NCI-H1436 treated with DMSO at 0.1 percent for 48 hours (cell line): ENCODE data around the gene KRTAP4-11.
"Not testable (repeated sequence)": the region's sequence is repeated elsewhere in the genome, so short reads cannot be mapped to it uniquely, and the experiment has no call there.

ENCODE experiments used
- DNase-seq: peaks from one replicate; lab custom pipeline; 2025; lab: John Stamatoyannopoulos, UW

The KRTAP4-11 gene

GRCh38 chr17:41123991-41124371, 5.8 kb upstream of the KRTAP4-11 start, which contains the start of gene KRTAP4-12:
TSS of gene KRTAP4-12 (minus strand) at chr17:41124182. CDS start at chr17:41124122, 60 bp downstream.
- DNase-seq, result not testable (repeated sequence)

- DNase-seq, result not testable (repeated sequence)
Measured at GRCh38 chr17:41123292-41123990, 5.3 kb upstream of the KRTAP4-11 start.

GRCh38 chr17:41121742-41122141, 3.6 kb upstream of the KRTAP4-11 start:
- DNase-seq, result no peak

- not testable (repeated sequence) for DNase-seq
Measured at GRCh38 chr17:41119696-41120690, 1.8 kb upstream of the KRTAP4-11 start.

- DNase-seq, result no peak
Measured at GRCh38 chr17:41118721-41119120, 548 bp upstream of the KRTAP4-11 start.

- DNase-seq, result no peak
Measured at GRCh38 chr17:41116297-41116696, 1.9 kb downstream of the KRTAP4-11 start.

- DNase-seq, result no peak
Measured at GRCh38 chr17:41111151-41111885, 6.9 kb downstream of the KRTAP4-11 start.

GRCh38 chr17:41108728-41109386, 9.3 kb downstream of the KRTAP4-11 start:
- DNase-seq, result not testable (repeated sequence)

GRCh38 chr17:41107941-41108450, 10.2 kb downstream of the KRTAP4-11 start:
- DNase-seq, result no peak

GRCh38 chr17:41105347-41105746, 12.8 kb downstream of the KRTAP4-11 start, which contains the start of gene KRTAP4-9:
TSS of gene KRTAP4-9 (plus strand) at chr17:41105389. CDS start at chr17:41105389, 0 bp downstream.
- not testable (repeated sequence) for DNase-seq

- not testable (repeated sequence) for DNase-seq
Measured at GRCh38 chr17:41104386-41105038, 13.7 kb downstream of the KRTAP4-11 start.

- DNase-seq, result no peak
Measured at GRCh38 chr17:41103896-41104295, 14.3 kb downstream of the KRTAP4-11 start.

- DNase-seq, result no peak
Measured at GRCh38 chr17:41101586-41102259, 16.4 kb downstream of the KRTAP4-11 start, which contains the start of gene KRTAP4-16. TSS of gene KRTAP4-16 (minus strand) at chr17:41102209. CDS start at chr17:41102209, 0 bp downstream.

- DNase-seq, result not testable (repeated sequence)
Measured at GRCh38 chr17:41099682-41100480, 18.3 kb downstream of the KRTAP4-11 start.

- no peak for DNase-seq
Measured at GRCh38 chr17:41098481-41098880, 19.7 kb downstream of the KRTAP4-11 start.

- DNase-seq, result no peak
Measured at GRCh38 chr17:41098042-41098441, 20.1 kb downstream of the KRTAP4-11 start, which contains the start of gene KRTAP4-8. TSS of gene KRTAP4-8 (minus strand) at chr17:41098142. CDS start at chr17:41098084, 58 bp downstream.

- DNase-seq, result no peak
Measured at GRCh38 chr17:41096055-41096454, 22.1 kb downstream of the KRTAP4-11 start.

- DNase-seq, result not testable (repeated sequence)
Measured at GRCh38 chr17:41088760-41089352, 29.3 kb downstream of the KRTAP4-11 start.
